Ishikawa (cell line): ENCODE measurements around the gene CNIH1.

Source experiments
- CEBPB ChIP-seq: IDR thresholded peaks from 2 replicates; pipeline ENCODE4 v1.6.1; 2012
- CREB1 ChIP-seq: IDR thresholded peaks from 2 replicates; pipeline ENCODE4 v1.6.1; 2012; ENCODE audit warnings: low read depth
- EGR1 ChIP-seq: IDR thresholded peaks from 2 replicates; pipeline ENCODE4 v1.6.1; 2012
- EP300 ChIP-seq: IDR thresholded peaks from 2 replicates; pipeline ENCODE4 v1.6.1; 2012; ENCODE audit warnings: borderline replicate concordance
- FOXM1 ChIP-seq: IDR thresholded peaks from 2 replicates; pipeline ENCODE4 v1.6.1; 2012; ENCODE audit warnings: low read depth, borderline replicate concordance
- NFIC ChIP-seq: IDR thresholded peaks from 2 replicates; pipeline ENCODE4 v1.6.1; 2012
- RAD21 ChIP-seq: IDR thresholded peaks from 2 replicates; pipeline ENCODE4 v1.6.1; 2012; ENCODE audit warnings: low read depth
- TAF1 ChIP-seq: IDR thresholded peaks from 2 replicates; pipeline ENCODE4 v1.6.1; 2012; ENCODE audit warnings: low read depth, mild to moderate bottlenecking
- TCF12 ChIP-seq: IDR thresholded peaks from 2 replicates; pipeline ENCODE4 v1.6.1; 2012; ENCODE audit warnings: low read depth
- TEAD4 ChIP-seq: IDR thresholded peaks from 2 replicates; pipeline ENCODE4 v1.6.1; 2012
- YY1 ChIP-seq: IDR thresholded peaks from 2 replicates; pipeline ENCODE4 v1.6.1; 2012; ENCODE audit warnings: low read depth
- ZBTB7A ChIP-seq: IDR thresholded peaks from 2 replicates; pipeline ENCODE4 v1.6.1; 2012; ENCODE audit warnings: low read depth
- TF ChIP-seq, protein P1 (sequence below): IDR thresholded peaks from 2 replicates; pipeline ENCODE4 v1.6.1; 2012; ENCODE audit warnings: low read depth, mild to moderate bottlenecking
- TF ChIP-seq, protein P2 (sequence below): IDR thresholded peaks from 2 replicates; pipeline ENCODE4 v1.6.1; 2012
- TF ChIP-seq, protein P3 (sequence below): IDR thresholded peaks from 2 replicates; pipeline ENCODE4 v1.6.1; 2012

CNIH1 gene

DNA sequence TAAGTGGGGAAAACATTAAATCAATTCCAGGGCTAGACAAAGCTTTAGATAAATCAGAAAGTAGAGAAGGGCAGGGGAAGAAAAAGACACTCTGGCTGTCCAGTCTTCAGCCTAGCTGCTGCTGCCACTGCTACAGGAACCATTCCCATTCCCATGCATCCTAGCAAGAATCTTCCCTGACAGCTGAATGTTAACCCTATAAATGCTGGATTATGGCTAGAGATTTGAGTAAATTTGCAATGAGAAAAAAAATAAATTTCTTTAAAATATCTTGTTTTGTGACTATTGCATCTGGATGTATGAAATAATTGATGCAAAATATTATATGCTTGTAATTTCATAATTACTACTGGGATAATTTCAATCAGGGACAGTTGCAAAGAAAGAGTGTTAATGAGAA lies 59.4 kb downstream of the CNIH1 start:
- TF ChIP-seq ZBTB7A = no peak
- no peak for TF ChIP-seq TEAD4
- TF ChIP-seq RAD21 = no peak
- TF ChIP-seq CEBPB = no peak
- no peak for TF ChIP-seq EP300
- no peak for TF ChIP-seq EGR1
- no peak for TF ChIP-seq YY1
- no peak for TF ChIP-seq NFIC
- TF ChIP-seq, protein P1, sequence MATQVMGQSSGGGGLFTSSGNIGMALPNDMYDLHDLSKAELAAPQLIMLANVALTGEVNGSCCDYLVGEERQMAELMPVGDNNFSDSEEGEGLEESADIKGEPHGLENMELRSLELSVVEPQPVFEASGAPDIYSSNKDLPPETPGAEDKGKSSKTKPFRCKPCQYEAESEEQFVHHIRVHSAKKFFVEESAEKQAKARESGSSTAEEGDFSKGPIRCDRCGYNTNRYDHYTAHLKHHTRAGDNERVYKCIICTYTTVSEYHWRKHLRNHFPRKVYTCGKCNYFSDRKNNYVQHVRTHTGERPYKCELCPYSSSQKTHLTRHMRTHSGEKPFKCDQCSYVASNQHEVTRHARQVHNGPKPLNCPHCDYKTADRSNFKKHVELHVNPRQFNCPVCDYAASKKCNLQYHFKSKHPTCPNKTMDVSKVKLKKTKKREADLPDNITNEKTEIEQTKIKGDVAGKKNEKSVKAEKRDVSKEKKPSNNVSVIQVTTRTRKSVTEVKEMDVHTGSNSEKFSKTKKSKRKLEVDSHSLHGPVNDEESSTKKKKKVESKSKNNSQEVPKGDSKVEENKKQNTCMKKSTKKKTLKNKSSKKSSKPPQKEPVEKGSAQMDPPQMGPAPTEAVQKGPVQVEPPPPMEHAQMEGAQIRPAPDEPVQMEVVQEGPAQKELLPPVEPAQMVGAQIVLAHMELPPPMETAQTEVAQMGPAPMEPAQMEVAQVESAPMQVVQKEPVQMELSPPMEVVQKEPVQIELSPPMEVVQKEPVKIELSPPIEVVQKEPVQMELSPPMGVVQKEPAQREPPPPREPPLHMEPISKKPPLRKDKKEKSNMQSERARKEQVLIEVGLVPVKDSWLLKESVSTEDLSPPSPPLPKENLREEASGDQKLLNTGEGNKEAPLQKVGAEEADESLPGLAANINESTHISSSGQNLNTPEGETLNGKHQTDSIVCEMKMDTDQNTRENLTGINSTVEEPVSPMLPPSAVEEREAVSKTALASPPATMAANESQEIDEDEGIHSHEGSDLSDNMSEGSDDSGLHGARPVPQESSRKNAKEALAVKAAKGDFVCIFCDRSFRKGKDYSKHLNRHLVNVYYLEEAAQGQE = no peak
- TF ChIP-seq, protein P2, sequence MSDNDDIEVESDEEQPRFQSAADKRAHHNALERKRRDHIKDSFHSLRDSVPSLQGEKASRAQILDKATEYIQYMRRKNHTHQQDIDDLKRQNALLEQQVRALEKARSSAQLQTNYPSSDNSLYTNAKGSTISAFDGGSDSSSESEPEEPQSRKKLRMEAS = no peak
- TF ChIP-seq CREB1 = no peak
- TF ChIP-seq, protein P3, sequence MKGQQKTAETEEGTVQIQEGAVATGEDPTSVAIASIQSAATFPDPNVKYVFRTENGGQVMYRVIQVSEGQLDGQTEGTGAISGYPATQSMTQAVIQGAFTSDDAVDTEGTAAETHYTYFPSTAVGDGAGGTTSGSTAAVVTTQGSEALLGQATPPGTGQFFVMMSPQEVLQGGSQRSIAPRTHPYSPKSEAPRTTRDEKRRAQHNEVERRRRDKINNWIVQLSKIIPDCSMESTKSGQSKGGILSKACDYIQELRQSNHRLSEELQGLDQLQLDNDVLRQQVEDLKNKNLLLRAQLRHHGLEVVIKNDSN = no peak

DNA sequence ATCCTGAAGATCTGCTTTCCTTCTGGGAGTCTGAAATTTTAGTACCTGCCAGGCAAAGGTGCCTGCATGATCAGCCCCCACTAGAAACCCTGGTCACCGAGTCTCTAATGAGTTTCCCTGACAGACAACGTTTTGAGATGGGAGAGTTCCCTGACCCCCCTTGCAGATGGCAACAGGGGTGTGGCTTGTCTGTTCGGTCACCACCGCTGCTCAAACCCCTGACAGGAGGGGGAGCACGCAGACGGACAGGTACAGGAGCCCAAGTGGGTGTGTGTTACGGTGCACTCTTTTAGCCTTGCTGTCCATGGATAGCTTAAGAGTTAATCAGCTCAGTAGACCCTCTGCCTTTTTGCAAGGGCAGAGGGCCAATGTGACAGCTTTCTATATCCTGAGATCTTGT lies 63.7 kb downstream of the CNIH1 start:
- no peak for TF ChIP-seq EP300
- TF ChIP-seq, protein P2 = no peak
- TF ChIP-seq RAD21 = no peak
- no peak for TF ChIP-seq TCF12
- no peak for TF ChIP-seq EGR1
- no peak for TF ChIP-seq ZBTB7A

DNA sequence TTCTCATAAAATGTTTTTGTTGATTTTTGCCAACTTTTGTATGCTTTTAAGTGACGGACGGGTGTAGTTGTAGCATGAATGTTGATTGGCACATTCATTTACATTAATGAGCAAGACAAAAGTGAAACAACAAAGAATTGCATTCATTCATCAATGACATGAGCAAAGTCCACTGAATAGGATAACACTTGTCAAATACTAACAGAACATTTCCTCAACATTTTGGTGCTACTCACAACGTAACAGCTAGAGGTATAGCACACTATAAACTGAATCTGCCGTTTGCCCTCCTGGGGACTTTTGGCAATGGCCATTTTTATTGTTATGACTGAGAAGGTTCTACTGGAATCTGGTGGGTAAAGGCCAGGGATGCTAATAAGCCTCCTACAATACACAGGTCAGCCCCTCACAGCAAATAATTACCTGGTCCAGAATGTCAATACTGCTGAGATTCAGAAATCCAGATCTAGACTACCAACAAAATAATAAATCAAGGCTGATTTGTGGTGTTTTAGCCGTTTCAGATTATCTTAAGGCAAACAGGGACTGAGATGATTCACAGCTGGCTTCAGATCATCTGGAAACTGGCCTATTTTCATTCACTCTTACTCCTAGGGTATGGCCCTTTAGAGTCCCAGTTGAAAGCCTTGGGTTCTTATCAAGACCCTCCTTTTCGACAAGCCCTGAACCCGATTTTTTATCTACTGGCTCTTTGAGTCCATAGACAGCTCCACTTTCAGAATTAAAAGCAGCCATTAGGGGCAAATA lies 66.9 kb downstream of the CNIH1 start:
- TF ChIP-seq CREB1 = no peak
- no peak for TF ChIP-seq YY1
- TF ChIP-seq TCF12 = no peak
- no peak for TF ChIP-seq EGR1
- no peak for TF ChIP-seq EP300
- no peak for TF ChIP-seq CEBPB
- TF ChIP-seq, protein P3 = no peak
- no peak for TF ChIP-seq FOXM1
- TF ChIP-seq TEAD4 = no peak
- TF ChIP-seq, protein P2 = no peak
- no peak for TF ChIP-seq TAF1
- no peak for TF ChIP-seq RAD21
- TF ChIP-seq, protein P1 = no peak
- TF ChIP-seq ZBTB7A = no peak
- no peak for TF ChIP-seq NFIC
